ENCODE results near the gene RXFP4. TPM values are rescaled to one million over a fixed set of nuclear protein-coding genes. Genes with fewer than 3 reads are reported as not detected.
A peak's percentile ranks its signal among the peaks of the same experiment; 100 is the strongest.

The RXFP4 gene
- total RNA-seq, 1 experiment from 2014 or later, result not detected

- no peaks in the 10 kb centered on the region for H3K27me3 Mint-ChIP-seq (ENCODE audit: low read depth)
- no peaks in the 10 kb centered on the region for H3K9me3 Mint-ChIP-seq
- Histone ChIP-seq H3K27me3 (ENCODE audit: insufficient read depth, low read length) (no peaks in the 10 kb centered on the region), H3K27ac (ENCODE audit: insufficient read length, low read depth, low read length) (no peak overlapping the region), H3K4me1 (ENCODE audit: insufficient read depth, low read length) (no peaks in the 10 kb centered on the region), H3K4me2 (ENCODE audit: insufficient read depth, insufficient read length, low read length) (no peak overlapping the region), H3K14ac (ENCODE audit: insufficient read depth, low read length) (no peak overlapping the region), H4K5ac (ENCODE audit: insufficient read length, low read depth, low read length) (no peak overlapping the region), H4K20me1 (ENCODE audit: control insufficient read depth, insufficient read depth, insufficient read length) (no peaks in the 10 kb centered on the region), H4K91ac (ENCODE audit: insufficient read length, low read depth, low read length) (no peak overlapping the region), H3K18ac (ENCODE audit: insufficient read length, low read depth, low read length) (no peak overlapping the region), H3K23me2 (ENCODE audit: insufficient read length, low read depth, low read length, poor library complexity, severe bottlenecking) (no peaks in the 10 kb centered on the region), H3K4ac (ENCODE audit: low read depth, low read length) (no peak overlapping the region), H3K23ac (ENCODE audit: insufficient read length, low read depth, low read length) (no peak overlapping the region), H2BK120ac (ENCODE audit: low read depth, low read length, poor library complexity, severe bottlenecking) (no peak overlapping the region), H2AK5ac (ENCODE audit: insufficient read length, low read length) (no peak overlapping the region), H3K79me2 (ENCODE audit: insufficient read depth, low read length) (no peaks in the 10 kb centered on the region), H3K56ac (ENCODE audit: insufficient read length, low read depth, low read length) (no peak overlapping the region), H3K79me1 (ENCODE audit: insufficient read depth, low read depth, low read length, poor library complexity, severe bottlenecking) (no peaks in the 10 kb centered on the region), H2BK5ac (ENCODE audit: insufficient read length, low read length) (no peak overlapping the region), H3K9ac (ENCODE audit: extremely low read depth, insufficient read length, low read length) (no peak overlapping the region), H3T11ph (ENCODE audit: low read length) (no peak overlapping the region), H2BK12ac (ENCODE audit: insufficient read length, low read depth, low read length) (no peak overlapping the region), H2AFZ (ENCODE audit: low read length) (no peak overlapping the region), H4K8ac (replicated peaks; ENCODE audit: insufficient read length, low read depth, low read length) (no peak overlapping the region), H3K9me3 (ENCODE audit: control insufficient read depth, low read depth, low read length) (no peaks in the 10 kb centered on the region), H2BK15ac (ENCODE audit: low read depth, low read length) (no peak overlapping the region), H2BK20ac (ENCODE audit: low read depth, low read length, poor library complexity, severe bottlenecking) (no peak overlapping the region)
- no peak overlapping the region for H3K4me3 Mint-ChIP-seq
- no peak for TF ChIP-seq CTCF (conservative IDR thresholded peaks at IDR 0.05)
- peaks cover 64 to 95% (median 94%) of the 10 kb centered on the region in 3 experiments for H3K36me3 Mint-ChIP-seq (ENCODE audit: insufficient read depth in 1 of 3, low read depth in 3 of 3)
- WGBS (ENCODE audit: extremely low coverage, insufficient read length, low lambda C conversion rate), result no CpG with 5 or more reads among the region's 2 CpGs
- peak overlapping the region in 1 of 3 experiments; percentile 30; a peak in 3 of 7 replicates for H3K27ac Mint-ChIP-seq
- H3K4me1 Mint-ChIP-seq, result no peaks in the 10 kb centered on the region; a peak in 1 of 4 replicates
- DNase-seq, result no peak
These were observed 15.9 kb upstream of the RXFP4 start for GRCh38 chr1:155925506-155925905.
